GM18951 (cell line): ENCODE data around the gene MAP2K5.

Source experiments
- POLR2A ChIP-seq: IDR thresholded peaks from 4 replicates; pipeline ENCODE4 v1.6.1; 2011; ENCODE audit warnings: mild to moderate bottlenecking; ENCODE audit not compliant: insufficient read length, insufficient read depth; ENCODE audit errors: extremely low read depth
- in situ Hi-C: fragments of 300-500 bp; cut with MboI; formaldehyde crosslinking; loops from one replicate; pipeline ENCODE4 v1.12.0; 2022; ENCODE audit warnings: low sequenced_read_pairs, mixed read lengths, inconsistent platforms; ENCODE audit not compliant: unreplicated experiment

The MAP2K5 gene

DNA sequence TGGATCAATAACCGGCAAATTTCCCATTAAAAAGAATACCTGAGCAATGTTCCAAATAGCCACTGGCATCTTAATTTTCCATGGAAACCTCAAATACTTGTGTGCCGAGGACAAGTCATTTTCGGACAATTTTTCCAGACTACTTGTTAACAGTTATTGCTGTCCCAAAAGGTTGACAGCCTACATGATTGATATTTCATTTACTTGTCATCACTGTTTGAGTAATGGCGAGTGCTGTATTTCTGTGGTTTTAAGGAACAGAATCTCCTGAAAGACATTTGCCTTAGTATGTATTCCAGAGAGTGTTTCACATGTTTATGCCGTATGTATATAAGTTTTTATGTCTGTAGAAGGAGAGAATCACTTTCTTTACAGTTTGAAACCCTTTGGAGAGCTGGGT, 36.7 kb downstream of the MAP2K5 start:
- no peak for TF ChIP-seq POLR2A
- in situ Hi-C loops = no loop called here

GRCh38 chr15:67579967-67580366, 37.5 kb downstream of the MAP2K5 start:
- TF ChIP-seq POLR2A = no peak
- in situ Hi-C loops = no loop called here

- in situ Hi-C loops = no loop called here
- no peak for TF ChIP-seq POLR2A
Observed at GRCh38 chr15:67584157-67584556, 41.7 kb downstream of the MAP2K5 start.

GRCh38 chr15:67585681-67586080, 43.2 kb downstream of the MAP2K5 start:
- no peak for TF ChIP-seq POLR2A
- in situ Hi-C loops = no loop called here

GRCh38 chr15:67587331-67587730, 44.8 kb downstream of the MAP2K5 start:
- TF ChIP-seq POLR2A = no peak
- in situ Hi-C loops = no loop called here

DNA sequence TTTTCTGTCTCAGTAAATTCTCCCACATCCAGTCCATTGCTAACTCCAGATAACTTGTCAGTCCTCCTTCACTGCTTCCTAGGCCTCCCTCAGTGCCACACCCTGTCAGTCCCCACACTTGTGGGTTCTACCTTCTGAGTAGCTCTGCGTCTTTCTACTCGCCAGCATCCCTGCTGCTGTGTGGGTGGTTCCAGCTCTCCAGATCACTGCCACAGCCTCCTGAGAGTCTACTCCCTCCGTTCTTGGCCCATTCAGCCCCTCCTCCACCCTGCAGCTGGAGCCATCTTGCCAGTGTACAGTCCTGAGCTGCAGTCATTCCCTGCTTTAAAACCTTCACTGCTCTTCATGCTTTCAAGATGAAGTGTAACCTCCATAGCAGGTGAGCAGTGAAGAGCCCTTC, 45.3 kb downstream of the MAP2K5 start:
- no peak for TF ChIP-seq POLR2A
- in situ Hi-C loops = no loop called here

- in situ Hi-C loops = no loop called here
Observed at GRCh38 chr15:67590191-67590590, 47.7 kb downstream of the MAP2K5 start.

DNA sequence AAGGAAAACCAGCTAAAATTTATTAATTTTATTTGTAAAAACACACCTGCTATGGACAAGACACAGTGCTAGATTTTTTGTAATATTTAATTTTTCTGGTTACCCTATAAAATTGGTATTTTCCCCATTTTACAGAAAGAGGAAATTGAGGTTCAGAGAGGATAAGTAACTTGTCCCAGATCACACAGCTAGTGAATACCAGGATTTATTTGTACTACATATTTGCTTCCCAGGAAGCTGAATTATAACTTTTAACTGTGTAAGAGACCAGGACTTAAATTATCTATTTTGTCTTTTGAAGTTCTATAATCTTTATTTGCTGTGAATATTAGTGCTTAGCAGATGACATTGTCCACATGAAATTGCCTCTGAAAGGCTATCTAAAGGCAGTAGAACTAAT, 49.7 kb downstream of the MAP2K5 start:
- in situ Hi-C loops = no loop called here
- TF ChIP-seq POLR2A = no peak

More at GRCh38 chr15:67590191-67590590, 47.7 kb downstream of the MAP2K5 start:
- no peak for TF ChIP-seq POLR2A

- TF ChIP-seq POLR2A = no peak
- in situ Hi-C loops = no loop called here
Observed at GRCh38 chr15:67593562-67593961, 51.1 kb downstream of the MAP2K5 start.

DNA sequence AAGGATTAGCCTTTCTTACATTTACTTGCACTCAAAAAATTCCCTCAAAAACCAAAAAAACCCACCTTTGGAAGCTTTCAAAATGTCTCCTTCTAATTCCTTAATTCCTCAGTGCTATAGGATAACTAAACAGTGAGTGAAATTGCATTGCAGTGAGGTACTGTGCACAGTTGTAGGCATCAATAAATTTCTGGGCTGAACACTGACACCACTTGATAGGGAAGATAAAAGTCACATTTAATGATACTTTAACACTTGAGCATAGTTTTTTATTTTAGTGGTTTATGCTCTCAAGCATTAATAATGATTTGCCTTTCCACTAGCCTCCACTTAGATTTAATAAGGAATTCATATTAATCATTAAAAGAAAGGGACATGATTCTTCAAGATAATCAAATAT, 52.3 kb downstream of the MAP2K5 start:
- in situ Hi-C loops = no loop called here
- TF ChIP-seq POLR2A = no peak

- TF ChIP-seq POLR2A = no peak
- in situ Hi-C loops = no loop called here
Observed at GRCh38 chr15:67595572-67595971, 53.1 kb downstream of the MAP2K5 start.

DNA sequence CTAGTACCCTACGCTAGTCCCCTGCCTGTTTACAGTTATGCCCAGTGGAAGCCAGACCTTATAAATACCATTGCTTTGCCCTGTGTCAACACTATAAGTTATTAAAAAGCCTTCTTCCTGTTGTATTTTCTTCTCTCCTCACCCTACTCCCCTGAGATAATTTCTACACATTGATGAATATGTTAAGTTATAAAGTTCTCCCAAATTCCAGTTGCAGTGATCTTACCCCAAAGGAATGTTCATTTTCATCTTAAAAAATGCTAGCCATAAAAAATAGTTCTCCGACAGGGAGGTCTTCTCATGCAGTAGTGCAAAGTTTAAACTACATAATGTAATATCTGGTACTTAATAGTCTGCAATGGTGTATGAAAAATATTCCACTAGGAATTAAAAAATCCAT, 58.6 kb downstream of the MAP2K5 start:
- TF ChIP-seq POLR2A = no peak
- in situ Hi-C loops = no loop called here

DNA sequence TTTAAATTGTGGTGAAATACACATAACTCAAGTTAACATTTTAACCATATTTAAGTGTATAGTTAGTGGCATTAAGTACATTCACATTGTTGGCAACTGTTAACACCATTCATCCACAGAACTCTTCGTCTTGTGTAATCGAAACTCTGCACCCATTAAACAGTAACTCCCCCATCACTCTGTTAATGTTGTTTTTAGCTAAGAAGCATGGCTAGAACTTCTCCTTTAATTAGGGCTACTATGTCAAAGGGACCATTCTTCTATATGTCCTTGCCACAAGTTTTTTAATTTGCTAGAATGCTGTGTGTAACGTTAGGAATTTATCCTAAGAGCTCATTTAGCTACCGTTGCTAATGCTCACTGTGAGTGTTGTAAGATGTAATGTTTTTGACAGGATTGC, 60.6 kb downstream of the MAP2K5 start:
- in situ Hi-C loops = no loop called here
- TF ChIP-seq POLR2A = no peak

GRCh38 chr15:67605871-67606270, 63.4 kb downstream of the MAP2K5 start:
- TF ChIP-seq POLR2A = no peak
- in situ Hi-C loops = no loop called here

GRCh38 chr15:67606742-67607141, 64.2 kb downstream of the MAP2K5 start:
- no peak for TF ChIP-seq POLR2A
- in situ Hi-C loops = no loop called here

GRCh38 chr15:67607329-67607728, 64.8 kb downstream of the MAP2K5 start:
- TF ChIP-seq POLR2A = no peak
- in situ Hi-C loops = no loop called here
